ENCODE results near the gene MARCHF9.
"Not testable (repeated sequence)": the region's sequence is repeated elsewhere in the genome, so short reads cannot be mapped to it uniquely, and the experiment has no call there.

Gene MARCHF9

DNA sequence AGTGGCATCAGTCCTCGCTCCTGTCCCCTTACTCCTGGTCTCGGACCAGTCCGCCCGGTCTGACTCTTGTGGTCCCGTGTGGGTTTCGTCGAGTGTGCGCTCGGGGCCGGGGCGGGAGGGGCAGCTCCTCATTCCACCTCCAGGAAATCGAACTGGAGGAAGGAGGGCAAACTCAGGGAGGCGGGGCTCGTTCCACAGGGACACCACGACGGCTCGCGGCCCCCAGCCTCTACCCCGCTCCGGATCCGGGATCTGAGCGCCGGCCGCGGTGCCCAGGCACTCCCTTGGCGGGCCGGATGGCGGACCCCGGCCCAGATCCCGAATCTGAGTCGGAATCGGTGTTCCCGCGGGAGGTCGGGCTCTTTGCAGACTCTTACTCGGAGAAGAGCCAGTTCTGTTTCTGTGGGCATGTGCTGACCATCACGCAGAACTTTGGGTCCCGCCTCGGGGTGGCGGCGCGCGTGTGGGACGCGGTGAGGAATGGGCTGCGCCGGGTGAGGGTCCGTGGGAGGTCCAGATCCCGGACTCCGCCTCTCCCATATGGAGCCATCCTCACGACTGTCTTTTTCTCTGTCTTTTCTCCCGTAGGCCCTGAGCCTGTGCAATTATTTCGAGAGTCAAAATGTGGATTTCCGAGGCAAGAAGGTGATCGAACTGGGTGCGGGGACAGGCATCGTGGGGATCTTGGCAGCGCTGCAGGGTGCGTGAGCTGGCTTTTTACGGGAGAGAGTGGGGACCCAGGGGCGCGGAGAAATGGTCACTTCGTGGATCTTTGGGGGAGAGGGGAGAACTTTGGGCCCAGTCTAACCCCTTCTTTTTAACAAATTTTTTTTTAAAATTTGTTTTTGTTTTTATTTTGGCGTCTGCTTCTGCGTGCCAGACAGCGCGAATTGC is 17.8 kb downstream of the MARCHF9 start, which contains the start of gene EEF1AKMT3:
Gene EEF1AKMT3, plus strand, starts transcription at position 186 of the 894 bp plus-strand sequence. Its CDS starts 111 bp downstream, at position 297.
- DNase-seq = no peak

DNA sequence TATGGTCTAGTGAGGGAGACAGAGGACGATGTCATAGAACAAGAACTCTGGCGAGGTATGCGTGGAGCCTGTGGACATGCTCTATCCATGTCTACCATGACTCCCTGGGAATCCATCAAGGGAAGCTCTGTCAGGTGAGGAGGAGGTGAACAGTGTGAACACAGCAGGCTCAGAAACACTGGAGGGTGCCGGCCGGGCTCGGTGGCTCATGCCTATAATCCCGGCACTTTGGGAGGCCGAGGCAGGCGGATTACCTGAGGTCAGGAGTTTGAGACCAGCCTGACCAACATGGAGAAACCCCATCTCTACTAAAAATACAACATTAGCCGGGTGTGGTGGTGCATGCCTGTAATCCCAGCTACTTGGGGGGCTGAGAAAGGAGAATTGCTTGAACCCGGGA is 19.7 kb downstream of the MARCHF9 start:
- DNase-seq = not testable (repeated sequence)

DNA sequence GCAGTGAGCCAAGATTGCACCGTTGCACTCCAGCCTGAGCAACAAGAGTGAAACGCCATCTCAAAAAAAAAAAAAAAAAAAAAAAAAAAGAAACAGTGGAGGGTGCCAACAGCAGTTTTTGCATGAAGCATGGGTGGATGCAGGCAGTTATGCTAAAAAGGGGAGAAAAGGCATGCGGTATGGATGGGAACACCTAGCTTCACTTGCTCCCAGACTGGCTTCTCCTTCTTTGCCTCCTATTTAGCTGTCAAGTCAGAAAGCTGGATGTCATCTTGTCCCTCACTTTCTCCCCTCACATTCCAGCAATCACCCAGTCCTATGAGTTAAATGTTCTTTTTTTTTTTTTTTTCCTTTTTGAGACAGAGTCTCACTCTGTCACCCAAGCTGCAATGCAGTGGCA is 20.1 kb downstream of the MARCHF9 start:
- DNase-seq = no peak

DNA sequence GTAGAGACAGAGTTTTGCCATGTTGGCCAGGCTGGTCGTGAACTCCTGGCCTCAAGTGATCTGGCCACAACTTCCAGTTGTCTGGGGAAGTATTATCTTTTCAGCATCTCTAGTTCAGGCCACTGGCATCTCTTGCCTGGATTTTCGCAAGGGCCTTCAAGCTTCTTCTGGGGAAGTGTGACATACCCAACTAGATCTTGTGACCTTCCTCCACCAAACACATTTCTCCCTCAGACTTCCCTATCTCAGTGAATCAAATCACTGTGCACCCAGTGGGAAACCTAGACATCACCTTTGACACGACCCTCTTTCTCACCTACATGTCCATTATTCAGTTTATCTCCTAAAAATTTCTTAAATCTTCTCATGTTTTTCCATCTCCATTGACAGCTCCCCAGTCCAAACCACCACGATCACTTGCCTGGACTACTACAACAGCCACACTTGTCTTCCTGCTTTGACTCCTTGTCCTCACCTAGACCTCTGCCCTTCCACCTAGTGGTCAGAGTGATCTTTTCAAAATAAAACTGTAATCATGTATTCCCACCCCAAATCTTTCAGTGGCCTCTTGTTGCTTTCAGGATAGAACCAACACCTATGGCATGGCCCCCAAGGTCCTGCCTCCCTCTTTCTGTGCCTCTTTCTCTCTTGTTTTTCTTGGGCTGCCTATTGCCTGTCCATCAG is 20.8 kb downstream of the MARCHF9 start:
- DNase-seq = no peak

DNA sequence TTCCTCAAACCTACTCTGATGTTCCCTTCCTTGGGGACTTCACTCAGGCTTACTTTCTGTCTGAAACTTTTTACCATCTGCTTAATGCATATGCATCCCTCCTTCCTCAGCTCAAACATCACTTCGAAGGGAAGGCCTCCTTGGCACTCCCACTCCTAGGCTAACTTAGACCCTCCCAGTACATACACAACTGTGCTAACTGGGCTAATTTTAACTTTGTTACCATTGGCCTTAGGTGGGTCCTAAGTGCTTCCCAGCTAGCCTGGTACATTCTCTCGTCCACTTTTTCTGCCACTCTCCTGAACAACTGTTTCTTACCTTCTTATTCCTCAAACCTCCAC is 21.3 kb downstream of the MARCHF9 start:
- DNase-seq = no peak

DNA sequence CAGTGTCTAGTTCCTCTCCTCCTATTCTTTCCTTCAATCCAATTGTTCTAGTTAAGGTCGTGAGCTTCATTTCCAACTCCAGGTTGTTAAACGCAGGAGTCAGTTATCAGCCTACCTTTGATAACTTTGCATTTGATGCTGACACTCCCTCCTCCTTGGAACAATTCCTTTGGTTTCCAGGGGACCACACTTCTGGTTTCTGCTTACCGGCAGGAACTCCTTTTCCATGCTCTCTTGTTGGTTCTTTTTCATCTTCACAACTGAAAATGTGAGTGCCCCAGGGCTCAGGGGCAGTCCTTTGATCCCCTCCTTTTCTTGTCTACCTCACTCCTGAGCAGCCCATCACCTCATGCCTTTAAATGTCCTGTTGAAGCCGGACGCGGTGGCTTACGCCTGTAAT is 22.5 kb downstream of the MARCHF9 start:
- no peak for DNase-seq

DNA sequence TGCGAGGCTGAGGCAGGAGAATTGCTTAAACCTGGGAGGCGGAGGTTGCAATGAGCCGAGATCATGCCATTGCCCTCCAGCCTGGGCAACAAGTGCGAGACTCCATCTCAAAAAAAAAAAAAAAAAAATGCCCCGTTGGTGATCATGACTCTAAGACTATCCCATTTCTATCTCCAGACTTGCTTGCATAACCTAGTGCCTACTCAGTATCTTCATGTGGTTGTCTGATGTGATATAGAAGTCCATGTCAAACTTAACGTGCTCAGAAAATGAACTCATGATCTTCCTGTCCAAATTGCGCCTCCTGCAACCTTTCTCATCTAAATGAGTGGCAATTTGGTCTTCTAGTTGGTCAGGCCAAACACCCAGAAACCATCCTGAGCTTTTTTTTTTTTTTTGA is 23.0 kb downstream of the MARCHF9 start:
- DNase-seq = no peak

DNA sequence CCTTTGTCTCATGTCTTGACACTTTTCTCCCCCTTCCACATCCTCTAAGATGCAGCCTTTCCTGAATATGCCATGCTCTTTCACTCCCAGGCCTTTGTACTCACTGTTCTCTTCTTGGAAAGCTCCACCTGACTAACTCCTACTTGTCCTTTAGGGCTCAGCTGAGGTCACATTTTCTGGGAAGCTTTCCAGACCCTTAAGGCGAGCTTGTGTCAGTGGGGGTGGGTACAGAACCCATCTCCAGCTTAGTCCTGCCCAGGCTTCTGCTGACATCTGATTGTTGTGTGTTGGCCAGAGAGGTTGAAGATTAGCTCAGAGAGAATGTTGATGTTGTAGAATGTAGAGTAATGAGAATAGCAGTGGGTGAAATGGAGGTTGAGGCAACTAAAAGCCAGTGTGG is 24.8 kb downstream of the MARCHF9 start:
- no peak for DNase-seq

DNA sequence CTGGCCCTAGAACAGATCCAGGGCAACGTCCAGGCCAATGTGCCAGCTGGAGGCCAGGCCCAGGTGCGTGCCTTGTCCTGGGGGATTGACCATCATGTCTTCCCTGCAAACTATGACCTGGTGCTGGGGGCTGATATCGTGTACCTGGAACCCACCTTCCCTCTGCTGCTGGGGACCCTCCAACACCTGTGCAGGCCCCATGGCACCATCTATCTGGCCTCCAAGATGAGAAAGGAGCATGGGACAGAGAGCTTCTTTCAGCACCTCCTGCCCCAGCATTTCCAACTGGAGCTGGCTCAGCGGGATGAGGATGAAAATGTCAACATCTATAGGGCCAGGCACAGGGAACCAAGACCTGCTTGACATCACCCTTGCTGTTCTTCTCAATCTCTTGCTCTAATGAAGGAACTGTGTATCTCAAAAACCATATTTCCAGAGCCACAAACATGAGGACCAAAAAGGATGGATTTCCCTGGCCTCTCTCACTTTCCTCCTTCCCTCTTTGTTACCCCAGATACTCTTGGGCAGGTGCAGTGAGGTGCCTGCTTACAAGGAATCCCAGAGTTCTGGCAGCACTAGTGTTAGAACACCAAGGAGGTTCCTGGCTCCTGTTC is 25.5 kb downstream of the MARCHF9 start:
- no peak for DNase-seq

DNA sequence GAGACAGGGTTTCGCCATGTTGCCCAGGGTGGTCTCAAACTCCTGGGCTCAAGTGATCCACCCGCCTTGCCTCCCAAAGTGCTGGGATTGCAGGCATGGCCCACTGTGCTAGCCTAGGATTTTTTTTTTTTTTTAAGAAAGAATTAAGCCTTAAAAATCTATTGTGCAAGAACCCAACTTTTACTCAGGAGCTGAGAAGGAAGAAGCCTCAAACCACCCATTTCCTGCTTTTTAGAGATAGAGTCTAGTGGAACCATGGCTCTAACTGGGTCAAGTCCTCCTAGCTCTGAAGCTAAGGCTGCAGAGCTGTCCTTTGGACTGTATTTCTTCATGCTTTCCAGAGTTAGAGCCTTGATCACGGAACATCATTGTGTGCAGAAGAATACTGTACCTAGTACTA is 26.3 kb downstream of the MARCHF9 start:
- DNase-seq = peak; percentile 38

DNA sequence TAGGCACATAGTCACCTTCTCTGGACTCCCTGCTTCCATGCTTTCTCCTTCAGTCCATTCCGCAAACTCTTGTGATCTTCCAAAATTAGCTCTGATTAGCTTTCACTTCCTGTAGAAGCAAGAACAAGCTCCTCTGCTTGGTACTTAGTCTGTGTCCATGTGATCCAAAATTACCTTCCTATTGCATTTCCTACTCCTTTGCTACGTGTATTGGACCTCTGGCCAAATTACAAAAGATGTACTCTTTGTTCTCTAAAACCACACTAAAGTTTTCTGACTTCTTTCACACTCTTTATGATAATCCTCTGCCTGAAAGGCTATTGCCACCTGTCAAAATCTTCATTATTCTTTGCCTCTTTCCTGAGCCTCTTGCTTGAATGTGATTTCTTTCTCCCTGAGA is 26.9 kb downstream of the MARCHF9 start:
- no peak for DNase-seq

DNA sequence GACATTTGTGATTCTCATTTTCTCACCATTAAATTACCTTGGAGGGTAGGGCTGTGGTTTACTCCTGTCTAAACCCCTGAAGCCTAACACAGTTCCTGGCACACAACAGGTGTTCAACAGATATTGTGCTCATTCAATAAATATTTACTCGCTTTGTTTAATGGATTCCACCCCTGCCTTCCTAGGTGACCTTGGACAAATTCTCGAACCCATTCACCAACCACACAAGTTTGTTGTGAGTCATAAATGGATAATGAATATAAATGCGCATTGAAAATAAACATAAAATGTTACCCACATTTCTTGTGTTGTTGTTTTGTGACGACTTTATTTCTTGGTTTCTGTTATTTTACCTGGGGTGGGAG is 27.3 kb downstream of the MARCHF9 start:
- DNase-seq = no peak

DNA sequence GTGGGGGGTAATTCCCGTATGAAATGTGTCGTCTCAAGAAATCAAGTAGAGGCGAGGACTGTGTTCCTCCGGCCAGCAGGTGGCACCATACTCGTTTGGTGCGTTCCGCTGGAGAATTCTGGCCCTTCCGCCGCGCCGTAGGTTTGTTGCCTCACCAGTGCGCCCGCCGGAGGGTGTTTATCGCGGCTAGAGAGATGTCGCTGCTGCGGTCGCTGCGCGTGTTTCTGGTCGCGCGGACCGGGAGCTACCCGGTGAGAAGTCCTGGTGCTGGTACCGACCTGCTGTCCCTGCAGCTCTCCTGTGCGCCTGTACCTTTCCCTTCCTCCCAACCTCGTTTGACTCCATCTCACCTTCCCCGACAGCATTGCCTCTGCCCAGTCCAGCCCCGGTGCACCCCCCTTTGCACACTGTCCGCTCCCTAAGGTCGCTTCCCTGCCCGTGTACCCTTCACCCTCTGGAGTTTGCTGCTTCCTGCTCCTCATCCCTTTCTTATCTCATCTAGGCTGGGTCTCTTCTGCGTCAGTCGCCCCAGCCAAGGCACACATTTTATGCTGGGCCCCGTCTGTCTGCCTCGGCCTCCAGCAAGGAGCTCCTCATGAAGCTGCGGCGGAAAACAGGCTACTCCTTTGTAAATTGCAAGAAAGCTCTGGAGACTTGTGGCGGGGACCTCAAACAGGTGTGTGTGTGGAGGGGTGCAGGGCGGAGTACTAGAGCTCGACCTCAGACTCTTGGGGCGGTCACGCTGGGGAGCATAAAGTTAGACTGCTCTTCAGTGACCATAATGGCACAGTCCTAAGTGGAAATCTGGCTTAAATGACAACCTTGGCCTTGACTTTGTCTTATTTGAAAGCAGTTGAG is 27.9 kb downstream of the MARCHF9 start, which contains the start of gene TSFM:
Gene TSFM, plus strand, starts transcription at position 180 of the 858 bp plus-strand sequence. Its CDS starts 15 bp downstream, at position 195.
- peak; percentile 97 for DNase-seq

DNA sequence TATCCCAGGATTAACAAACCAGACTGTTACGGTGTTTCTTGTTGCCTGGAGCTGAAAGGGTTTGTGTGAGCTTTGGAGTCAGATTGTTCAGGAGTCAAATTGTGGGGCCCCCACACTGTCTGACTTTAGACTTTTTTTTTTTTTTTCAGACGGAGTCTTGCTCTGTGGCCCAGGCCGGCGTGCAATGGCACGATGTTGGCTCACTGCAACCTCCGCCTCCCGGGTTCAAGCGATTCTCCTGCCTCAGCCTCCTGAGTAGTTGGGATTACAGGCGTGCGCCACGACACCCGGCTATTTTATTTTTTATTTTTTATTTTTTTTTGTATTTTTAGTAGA is 28.5 kb downstream of the MARCHF9 start:
- DNase-seq = no peak

DNA sequence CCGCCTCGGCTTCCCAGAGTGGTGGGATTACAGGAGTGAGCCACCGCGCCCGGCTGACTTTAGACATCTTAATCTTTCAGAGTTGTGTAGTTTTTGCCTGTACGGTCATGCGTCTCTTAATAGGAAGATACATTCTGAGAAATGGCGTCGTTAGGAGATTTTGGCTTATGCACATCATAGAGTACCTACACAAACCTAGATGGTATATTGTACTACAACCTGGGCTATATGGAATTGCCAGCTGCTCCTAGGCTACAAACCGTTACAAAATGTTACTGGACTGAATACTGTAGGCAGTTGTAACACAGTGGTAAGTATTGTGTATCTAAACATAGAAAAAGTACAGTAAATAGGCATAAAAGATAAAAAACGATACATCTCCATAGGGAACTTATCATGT is 29.0 kb downstream of the MARCHF9 start:
- DNase-seq = no peak

DNA sequence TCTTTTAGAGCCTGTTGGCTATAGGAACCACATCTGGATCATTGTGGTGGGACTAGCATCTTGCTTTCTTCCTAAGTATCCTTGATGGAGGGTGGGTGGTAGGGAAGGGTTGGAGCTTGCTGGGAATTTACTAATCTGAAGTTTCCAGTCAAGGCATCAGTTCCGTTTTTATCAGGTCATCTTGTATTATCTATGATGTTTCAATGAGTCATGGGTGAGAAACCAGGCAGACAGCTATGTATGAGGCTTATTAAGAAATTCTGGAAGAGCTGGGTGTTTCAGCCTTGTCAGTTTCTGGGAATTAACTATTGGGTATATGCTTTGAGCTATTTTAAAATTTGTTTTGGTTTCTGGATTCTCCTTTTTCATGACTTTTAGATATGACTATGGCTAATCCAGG is 39.0 kb downstream of the MARCHF9 start:
- DNase-seq = no peak

DNA sequence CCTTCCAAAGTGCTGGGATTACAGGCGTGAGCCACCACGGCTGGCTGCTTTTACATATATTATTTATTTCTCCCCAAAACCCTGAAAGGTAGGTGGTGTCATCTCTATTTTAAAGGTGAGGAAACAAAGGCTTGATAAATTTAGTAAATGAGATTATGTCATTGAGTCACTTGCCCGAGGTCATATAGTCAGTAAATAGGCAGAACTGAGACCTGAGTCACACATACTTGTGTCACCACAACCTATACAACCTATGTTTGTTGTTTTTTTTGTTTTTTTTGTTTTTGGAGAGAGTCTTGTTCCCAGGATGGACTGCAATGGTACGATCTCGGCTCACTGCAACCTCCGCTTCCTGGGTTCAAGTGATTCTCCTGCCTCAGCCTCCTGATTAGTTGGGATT is 40.5 kb downstream of the MARCHF9 start:
- no peak for DNase-seq

DNA sequence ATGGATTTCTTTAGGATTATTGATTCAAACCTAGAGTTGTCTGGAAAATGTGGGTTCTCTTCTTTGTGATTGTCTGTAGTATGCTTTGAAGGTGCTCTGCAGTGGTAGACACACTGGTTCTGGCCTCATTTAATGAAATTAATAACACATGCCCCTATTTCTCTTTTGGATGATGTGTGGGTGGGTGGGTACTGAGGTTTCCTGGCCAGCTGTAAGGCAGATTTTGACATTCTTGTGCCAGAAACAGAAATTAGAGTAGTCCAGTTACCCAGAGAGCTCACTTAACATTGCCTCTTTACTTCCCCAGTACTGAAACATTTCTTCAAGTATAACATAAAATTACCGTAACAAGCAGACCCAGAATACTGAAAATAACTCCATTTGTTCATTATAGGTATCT is 42.1 kb downstream of the MARCHF9 start:
- DNase-seq = no peak

DNA sequence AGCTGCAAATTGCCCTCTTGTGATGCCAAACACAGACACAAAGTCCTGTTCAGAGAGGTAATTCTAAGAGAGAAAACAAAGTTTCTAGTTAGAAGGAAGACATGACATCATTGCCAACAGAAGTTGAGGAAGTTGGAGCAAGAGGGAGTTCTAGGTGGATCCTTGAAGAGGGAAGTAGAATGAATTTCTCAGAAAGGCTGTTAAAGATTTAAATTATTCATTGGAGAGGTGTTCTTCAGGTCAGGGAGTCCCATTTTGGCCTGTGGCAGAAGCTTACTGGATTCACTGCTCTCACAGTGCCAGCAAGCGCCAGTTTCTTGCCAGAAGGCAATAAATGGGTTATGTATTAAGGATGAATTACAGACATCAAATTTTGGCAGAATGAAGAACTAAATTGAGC is 43.0 kb downstream of the MARCHF9 start:
- no peak for DNase-seq

DNA sequence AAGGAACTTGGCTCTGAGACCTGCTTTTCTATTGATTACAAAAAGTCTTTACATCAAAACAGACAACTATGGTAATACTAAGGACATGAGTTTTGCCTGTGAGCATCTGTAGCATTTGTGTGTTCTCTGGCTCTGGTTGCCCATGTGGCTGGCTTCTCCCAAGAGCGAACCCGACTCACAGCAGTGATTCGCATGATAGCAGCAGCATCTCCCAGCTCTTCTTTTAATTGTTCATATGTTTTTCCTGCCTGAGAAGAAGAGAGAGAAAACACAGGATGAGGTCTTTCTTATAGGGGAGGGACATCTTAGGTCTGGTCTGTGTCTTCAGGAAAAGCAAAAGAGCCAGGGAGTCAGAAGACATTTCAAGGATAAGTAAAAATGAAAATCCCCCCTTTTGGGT is 46.1 kb downstream of the MARCHF9 start:
- DNase-seq = no peak

DNA sequence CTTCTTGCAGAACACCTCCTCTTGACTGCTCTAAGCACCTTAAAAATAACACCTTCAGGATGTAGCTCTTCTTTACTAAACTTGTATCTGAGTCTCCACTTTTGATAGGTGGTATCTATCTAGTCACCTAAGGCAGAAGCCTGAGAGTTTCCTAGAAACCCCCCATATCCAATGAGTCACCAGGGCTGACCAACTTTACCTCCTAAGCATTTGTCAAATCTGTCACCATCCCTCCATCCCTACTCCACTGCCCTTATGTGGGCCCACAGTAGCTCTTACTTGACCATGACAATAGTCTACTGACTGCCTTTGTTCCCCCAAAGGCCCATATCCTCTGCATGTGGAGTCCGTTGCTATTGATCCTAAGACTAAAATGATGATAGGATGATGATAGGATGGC is 47.7 kb downstream of the MARCHF9 start:
- DNase-seq = no peak

DNA sequence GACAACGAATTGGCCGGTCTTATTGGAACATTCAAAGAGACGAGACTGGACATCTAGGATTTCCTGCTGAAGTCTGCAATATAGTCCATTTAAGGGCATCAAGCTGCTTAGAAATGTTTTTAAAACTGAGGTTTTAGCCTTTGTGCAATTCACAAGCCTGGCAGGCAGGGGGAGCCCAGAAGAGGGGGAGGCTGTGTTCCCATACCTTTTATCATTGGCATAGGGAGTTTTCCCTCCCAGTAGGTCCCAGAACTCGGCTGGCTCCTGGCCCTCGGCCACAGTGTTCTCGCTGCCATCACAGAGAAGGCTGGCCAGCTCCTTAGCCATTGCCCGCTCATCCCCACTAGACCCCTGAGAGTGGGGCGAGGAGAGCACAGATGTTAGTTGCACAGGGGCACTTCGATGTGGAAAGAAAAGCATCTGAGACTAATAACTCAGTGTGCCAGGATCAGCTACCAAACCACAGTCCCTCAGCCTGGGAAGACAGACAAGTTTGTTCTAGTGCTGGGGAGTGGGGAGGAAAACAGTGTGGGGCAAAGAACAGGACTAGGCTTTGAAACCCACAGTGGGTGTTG is 48.5 kb downstream of the MARCHF9 start:
- DNase-seq = peak; percentile 34

DNA sequence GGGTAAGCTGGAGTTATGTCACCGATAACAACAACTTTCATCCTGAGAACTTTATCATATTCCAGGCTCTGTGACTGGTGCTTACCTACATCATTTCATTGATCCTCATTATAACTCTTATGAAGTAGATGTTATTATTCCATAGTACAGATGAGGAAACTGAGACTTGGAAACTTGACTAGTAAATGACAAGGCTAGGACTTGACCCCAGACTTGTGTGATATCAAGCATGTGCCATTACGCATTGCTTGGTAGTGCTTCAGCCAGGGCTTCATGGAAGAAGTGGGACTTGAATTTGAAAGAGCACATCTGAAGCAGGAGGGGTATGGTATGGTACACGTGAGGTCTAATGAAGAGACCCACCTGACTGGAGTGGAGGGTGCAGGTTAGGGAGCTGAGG is 51.8 kb downstream of the MARCHF9 start:
- no peak for DNase-seq

Data from CD4-positive, alpha-beta T cell treated with Interleukin-21 for 1 hour (primary cell).